Measurements from ENCODE around the gene LCMT2.

- no peak for TF ChIP-seq EZH2 (IDR thresholded peaks at IDR 0.05)
- TF ChIP-seq POLR2AphosphoS5 (IDR thresholded peaks at IDR 0.05; ENCODE audit: borderline replicate concordance, low read depth, low read length), result no peak; the same call in 1 of the 2 replicates
These were observed 985 bp downstream of the LCMT2 start for GRCh38 chr15:43329217-43329959.

Data from SK-N-MC (cell line).